HG03378 (cell line): ENCODE measurements around the gene RNF5.
"Not testable (repeated sequence)": the region's sequence is repeated elsewhere in the genome, so short reads cannot be mapped to it uniquely, and the experiment has no call there.

Experiments used
- ATAC-seq: cut with Tn5 transposase; IDR thresholded peaks from one replicate; pipeline ENCODE4 v1.9.1; 2021; ENCODE audit warnings: mild to moderate bottlenecking, moderate library complexity; ENCODE audit not compliant: unreplicated experiment

RNF5 gene

GRCh38 chr6:32188381-32189068, 10.3 kb downstream of the RNF5 start:
- ATAC-seq: no peak

- no peak for ATAC-seq
Observed at GRCh38 chr6:32189069-32189741, 11.0 kb downstream of the RNF5 start.

GRCh38 chr6:32189742-32190053, 11.5 kb downstream of the RNF5 start:
- ATAC-seq: no peak

GRCh38 chr6:32190054-32190851, 12.0 kb downstream of the RNF5 start, which contains the start of gene PBX2:
Gene PBX2 (minus strand): TSS chr6:32190202. CDS start chr6:32189915, 287 bp downstream.
- no peak for ATAC-seq

- no peak for ATAC-seq
Observed at GRCh38 chr6:32190911-32191677, 12.9 kb downstream of the RNF5 start.

GRCh38 chr6:32191696-32192607, 13.7 kb downstream of the RNF5 start:
- ATAC-seq: no peak

GRCh38 chr6:32192608-32193039, 14.4 kb downstream of the RNF5 start, which contains the start of gene GPSM3:
Gene GPSM3 (minus strand): TSS chr6:32192643. CDS start chr6:32192513, 130 bp downstream.
- ATAC-seq: no peak

GRCh38 chr6:32193096-32193495, 14.9 kb downstream of the RNF5 start:
- ATAC-seq: not testable (repeated sequence)

- no peak for ATAC-seq
Observed at GRCh38 chr6:32194388-32194787, 16.2 kb downstream of the RNF5 start.

GRCh38 chr6:32194825-32195651, 16.8 kb downstream of the RNF5 start:
- peak; percentile 72 for ATAC-seq

- no peak for ATAC-seq
Observed at GRCh38 chr6:32195652-32195901, 17.4 kb downstream of the RNF5 start.

- ATAC-seq: peak; percentile 67
Observed at GRCh38 chr6:32195902-32196681, 17.9 kb downstream of the RNF5 start.

GRCh38 chr6:32196682-32197616, 18.7 kb downstream of the RNF5 start:
- no peak for ATAC-seq

- no peak for ATAC-seq
Observed at GRCh38 chr6:32198345-32198696, 20.1 kb downstream of the RNF5 start.

- no peak for ATAC-seq
Observed at GRCh38 chr6:32198866-32199265, 20.7 kb downstream of the RNF5 start.

GRCh38 chr6:32200711-32201475, 22.7 kb downstream of the RNF5 start:
- no peak for ATAC-seq

- no peak for ATAC-seq
Observed at GRCh38 chr6:32202186-32202585, 24.0 kb downstream of the RNF5 start.
